Stimulated activated naive B cell treated with anti-CD40 and anti-IgM and Interleukin-4, amounts not matched to agents 10 μg/mL and 1 μg/mL and 100 μg/mL, for 72 hours (primary cell): ENCODE measurements around the gene CSNK1G1.
"Not testable (repeated sequence)": the region's sequence is repeated elsewhere in the genome, so short reads cannot be mapped to it uniquely, and the experiment has no call there.

Experiments
- ATAC-seq, 2 donors: fragments of 150-1000 bp; cut with Tn5 transposase; replicated peaks; 2 replicates each; pipeline ENCODE4 v1.10.0; 2021; ENCODE audit warnings: moderate library complexity in 1 of 2
- DNase-seq: peaks from one replicate; pipeline ENCODE4 v3.0.0; 2021
- H3K27ac Mint-ChIP-seq: one replicate; pipeline ENCODE4 v1.8.0; 2022; ENCODE audit warnings: mild to moderate bottlenecking, mixed read lengths
- H3K27me3 Mint-ChIP-seq, 2 donors: one replicate each; pipeline ENCODE4 v1.8.0; 2022; ENCODE audit warnings: mixed read lengths in 2 of 2
- H3K36me3 Mint-ChIP-seq, 2 donors: one replicate each; pipeline ENCODE4 v1.8.0; 2022; ENCODE audit warnings: mixed read lengths in 2 of 2, mild to moderate bottlenecking in 1 of 2
- H3K4me1 Mint-ChIP-seq, 2 donors: one replicate each; pipeline ENCODE4 v1.8.0; 2022; ENCODE audit warnings: mixed read lengths in 2 of 2, mild to moderate bottlenecking in 1 of 2
- H3K4me3 Mint-ChIP-seq, 2 donors: one replicate each; pipeline ENCODE4 v1.8.0; 2022; ENCODE audit warnings: mild to moderate bottlenecking in 2 of 2, mixed read lengths in 2 of 2, moderate library complexity in 1 of 2
- H3K9me3 Mint-ChIP-seq, 2 donors: one replicate each; pipeline ENCODE4 v1.8.0; 2022; ENCODE audit warnings: mixed read lengths in 2 of 2, mild to moderate bottlenecking in 1 of 2

Gene CSNK1G1

DNA sequence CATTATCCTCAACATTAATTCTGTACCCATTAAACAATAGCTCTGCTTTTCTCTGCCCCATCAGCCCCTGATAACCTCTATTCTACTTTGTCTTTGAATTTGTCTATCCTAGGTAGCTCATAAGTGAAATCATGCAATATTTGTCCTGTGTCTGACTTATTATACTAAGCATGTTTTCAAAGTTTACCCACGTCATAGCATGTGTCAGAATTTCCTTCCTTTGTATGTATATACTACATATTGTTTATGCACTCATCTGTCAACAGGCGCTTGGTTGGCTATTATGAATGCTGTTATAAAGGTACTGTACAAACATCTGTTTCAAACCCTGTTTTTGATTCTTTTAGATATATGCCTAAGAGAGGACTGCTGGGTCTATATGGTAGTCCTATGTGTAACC is 18.2 kb downstream of the CSNK1G1 start:
- H3K4me3 Mint-ChIP-seq: no peak overlapping the region
- no peaks in the 10 kb centered on the region for H3K9me3 Mint-ChIP-seq
- no peak for ATAC-seq
- H3K4me1 Mint-ChIP-seq: peaks cover 8 to 12% of the 10 kb centered on the region in 2 donors
- no peak overlapping the region for H3K27ac Mint-ChIP-seq
- no peaks in the 10 kb centered on the region for H3K27me3 Mint-ChIP-seq
- DNase-seq: no peak
- peaks cover 0 to 15% of the 10 kb centered on the region in 2 donors for H3K36me3 Mint-ChIP-seq

DNA sequence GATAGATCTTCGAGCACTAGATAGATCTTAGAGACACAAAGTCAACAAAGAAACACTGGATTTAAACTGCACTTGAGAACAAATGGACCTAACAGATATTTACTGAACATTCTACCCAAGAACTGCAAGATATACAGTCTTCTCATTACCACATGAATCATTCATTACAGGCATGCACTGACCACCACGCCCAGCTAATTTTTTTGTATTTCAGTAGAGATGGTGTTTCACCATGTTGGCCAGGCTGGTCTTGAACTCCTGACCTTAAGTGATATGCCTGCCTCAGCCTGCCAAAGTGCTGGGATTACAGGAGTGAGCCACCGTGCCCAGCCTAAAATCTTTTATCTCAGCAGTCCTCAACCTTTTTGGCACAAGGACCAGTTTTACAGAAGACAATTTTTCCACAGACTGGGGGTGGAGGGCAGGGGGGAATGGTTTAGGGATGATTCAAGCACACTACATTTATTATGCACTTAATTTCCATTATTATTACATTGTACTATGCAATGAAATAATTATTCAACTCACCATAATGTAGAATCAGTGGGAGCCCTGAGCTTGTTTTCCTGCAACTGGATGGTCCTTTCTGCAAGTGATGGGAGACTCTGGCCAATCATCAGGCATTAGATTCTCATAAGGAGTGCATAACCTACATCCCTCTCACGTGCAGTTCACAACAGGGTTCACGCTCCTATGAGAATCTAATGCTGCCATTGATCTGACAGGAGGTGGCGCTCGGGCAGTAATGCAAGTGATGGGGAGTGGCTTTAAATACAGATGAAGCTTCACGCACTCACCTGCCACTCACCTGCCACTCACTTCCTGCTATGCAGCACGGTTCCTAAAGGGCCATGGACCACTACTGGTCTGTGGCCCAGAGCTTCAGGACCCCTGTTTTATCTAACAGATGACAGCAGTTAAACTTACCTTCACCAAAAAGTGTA is 21.7 kb downstream of the CSNK1G1 start:
- no peak for ATAC-seq
- H3K4me3 Mint-ChIP-seq: no peak overlapping the region

DNA sequence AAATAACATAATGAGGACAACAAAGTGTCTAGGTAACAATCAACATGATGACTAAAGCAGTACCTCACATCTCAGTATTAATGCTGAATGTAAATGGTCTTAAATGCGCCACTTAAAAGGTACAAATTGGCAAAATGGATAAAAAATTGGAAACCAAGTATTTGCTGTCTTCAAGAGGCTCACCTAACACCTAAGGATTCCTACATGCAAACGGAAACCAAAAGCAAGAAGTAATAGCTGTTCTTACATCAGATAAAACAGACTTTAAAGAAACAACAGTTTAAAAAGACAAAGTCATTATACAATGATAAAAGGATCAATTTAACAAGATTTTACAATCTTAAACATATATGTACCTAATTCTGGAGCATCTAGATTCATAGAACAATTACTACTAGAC is 22.5 kb downstream of the CSNK1G1 start:
- H3K27me3 Mint-ChIP-seq: no peaks in the 10 kb centered on the region
- peaks cover 8 to 12% of the 10 kb centered on the region in 2 donors for H3K4me1 Mint-ChIP-seq
- no peak for ATAC-seq
- peaks cover 0 to 8% of the 10 kb centered on the region in 2 donors for H3K36me3 Mint-ChIP-seq
- no peak overlapping the region for H3K4me3 Mint-ChIP-seq
- no peak overlapping the region for H3K27ac Mint-ChIP-seq
- DNase-seq: no peak
- no peaks in the 10 kb centered on the region for H3K9me3 Mint-ChIP-seq

More for the DNA sequence above, 21.7 kb downstream of the CSNK1G1 start:
- Mint-ChIP-seq H3K4me1 (peaks cover 8 to 12% of the 10 kb centered on the region in 2 donors), H3K27me3 (no peaks in the 10 kb centered on the region), H3K9me3 (no peaks in the 10 kb centered on the region), H3K36me3 (peaks cover 0 to 12% of the 10 kb centered on the region in 2 donors), H3K27ac (peak overlapping the region; percentile 31)
- no peak for DNase-seq

DNA sequence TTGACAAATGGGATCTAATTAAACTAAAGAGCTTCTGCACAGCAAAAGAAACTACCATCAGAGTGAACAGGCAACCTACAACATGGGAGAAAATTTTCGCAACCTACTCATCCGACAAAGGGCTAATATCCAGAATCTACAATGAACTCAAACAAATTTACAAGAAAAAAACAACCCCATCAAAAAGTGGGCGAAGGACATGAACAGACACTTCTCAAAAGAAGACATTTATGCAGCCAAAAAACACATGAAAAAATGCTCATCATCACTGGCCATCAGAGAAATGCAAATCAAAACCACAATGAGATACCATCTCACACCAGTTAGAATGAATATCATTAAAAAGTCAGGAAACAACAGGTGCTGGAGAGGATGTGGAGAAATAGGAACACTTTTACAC is 24.3 kb downstream of the CSNK1G1 start:
- H3K36me3 Mint-ChIP-seq: not testable (repeated sequence)

DNA sequence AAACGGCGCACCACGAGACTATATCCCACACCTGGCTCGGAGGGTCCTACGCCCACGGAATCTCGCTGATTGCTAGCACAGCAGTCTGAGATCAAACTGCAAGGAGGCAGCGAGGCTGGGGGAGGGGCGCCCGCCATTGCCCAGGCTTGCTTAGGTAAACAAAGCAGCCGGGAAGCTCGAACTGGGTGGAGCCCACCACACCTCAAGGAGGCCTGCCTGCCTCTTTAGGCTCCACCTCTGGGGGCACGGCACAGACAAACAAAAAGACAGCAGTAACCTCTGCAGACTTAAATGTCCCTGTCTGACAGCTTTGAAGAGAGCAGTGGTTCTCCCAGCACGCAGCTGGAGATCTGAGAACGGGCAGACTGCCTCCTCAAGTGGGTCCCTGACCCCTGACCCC is 29.0 kb downstream of the CSNK1G1 start:
- not testable (repeated sequence) for DNase-seq, H3K9me3 Mint-ChIP-seq, H3K27me3 Mint-ChIP-seq, H3K27ac Mint-ChIP-seq, H3K36me3 Mint-ChIP-seq, ATAC-seq, H3K4me1 Mint-ChIP-seq, H3K4me3 Mint-ChIP-seq

More for the DNA sequence above, 24.3 kb downstream of the CSNK1G1 start:
- not testable (repeated sequence) for H3K9me3 Mint-ChIP-seq, H3K27ac Mint-ChIP-seq, DNase-seq, H3K27me3 Mint-ChIP-seq, H3K4me3 Mint-ChIP-seq, ATAC-seq
- H3K4me1 Mint-ChIP-seq: peaks cover 6 to 12% of the 10 kb centered on the region in 2 donors

DNA sequence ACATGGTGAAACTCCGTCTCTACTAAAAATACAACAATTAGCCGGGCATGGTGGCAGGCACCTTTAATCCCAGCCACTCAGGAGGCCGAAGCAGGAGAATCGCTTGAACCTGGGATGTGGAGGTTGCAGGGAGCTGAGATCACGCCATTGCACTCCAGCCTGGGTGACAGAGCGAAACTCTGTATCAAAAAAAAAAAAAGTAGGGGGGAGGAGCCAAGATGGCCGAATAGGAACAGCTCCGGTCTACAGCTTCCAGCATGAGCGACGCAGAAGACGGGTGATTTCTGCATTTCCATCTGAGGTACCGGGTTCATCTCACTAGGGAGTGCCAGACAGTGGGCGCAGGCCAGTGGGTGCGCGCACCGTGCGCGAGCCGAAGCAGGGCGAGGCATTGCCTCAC is 29.5 kb downstream of the CSNK1G1 start:
- H3K27ac Mint-ChIP-seq, DNase-seq, ATAC-seq, H3K4me1 Mint-ChIP-seq, H3K4me3 Mint-ChIP-seq, H3K36me3 Mint-ChIP-seq, H3K27me3 Mint-ChIP-seq, H3K9me3 Mint-ChIP-seq: not testable (repeated sequence)

DNA sequence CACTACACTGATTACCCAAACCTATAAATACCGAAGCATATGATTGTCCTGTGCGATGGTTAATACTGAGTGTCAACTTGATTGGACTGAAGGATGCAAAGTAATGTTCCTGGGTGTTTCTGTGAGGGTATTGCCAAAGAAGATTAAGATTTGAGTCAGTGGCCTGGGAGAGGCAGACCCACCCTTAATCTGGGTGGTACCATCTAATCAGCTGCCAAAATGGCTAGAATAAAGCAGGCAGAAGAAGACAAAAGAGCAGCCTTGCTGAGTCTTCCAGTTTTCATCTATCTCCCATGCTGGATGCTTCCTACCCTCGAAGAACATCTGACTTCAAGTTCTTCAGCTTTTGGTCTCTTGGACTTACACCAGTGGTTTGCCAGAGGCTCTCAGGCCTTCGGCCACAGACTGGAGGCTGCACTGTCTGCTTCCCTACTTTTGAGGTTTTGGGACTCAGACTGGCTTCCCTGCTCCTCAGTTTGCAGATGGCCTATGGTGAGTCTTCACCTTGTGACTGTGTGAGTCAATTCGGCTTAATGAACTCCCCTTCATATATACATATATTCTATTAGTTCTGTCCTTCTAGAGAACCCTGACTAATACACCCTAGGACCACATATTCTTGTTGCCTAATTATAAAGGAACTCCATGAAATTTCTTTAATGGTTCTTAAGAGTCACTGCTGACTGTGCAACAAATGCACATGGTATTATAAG is 31.7 kb downstream of the CSNK1G1 start:
- no peaks in the 10 kb centered on the region for H3K27me3 Mint-ChIP-seq
- H3K4me3 Mint-ChIP-seq: no peak overlapping the region
- H3K4me1 Mint-ChIP-seq: peaks cover 1 to 6% of the 10 kb centered on the region in 2 donors
- H3K36me3 Mint-ChIP-seq: no peaks in the 10 kb centered on the region
- no peaks in the 10 kb centered on the region for H3K9me3 Mint-ChIP-seq
- H3K27ac Mint-ChIP-seq: no peak overlapping the region
- DNase-seq (no peak), ATAC-seq (no peak)

DNA sequence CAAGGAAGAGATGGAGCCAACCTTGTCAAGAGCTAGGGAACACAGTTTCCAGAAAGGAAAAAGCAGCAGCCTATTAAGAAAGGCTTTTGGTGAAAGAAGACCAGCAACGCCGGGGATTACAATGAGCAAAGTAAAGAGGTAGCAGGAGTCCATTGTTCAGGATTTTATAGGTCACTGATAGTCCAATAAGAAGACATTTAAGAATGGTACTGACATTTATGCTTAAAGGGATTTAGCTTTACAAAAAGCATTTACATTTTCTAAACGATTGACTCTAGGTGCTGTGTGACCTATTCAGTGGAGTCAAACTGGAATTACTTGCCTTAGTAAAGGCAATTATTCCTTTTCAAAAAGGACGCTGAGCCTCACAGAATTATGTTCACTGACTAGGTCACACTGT is 40.8 kb downstream of the CSNK1G1 start:
- Mint-ChIP-seq H3K27me3 (no peaks in the 10 kb centered on the region), H3K36me3 (peaks cover 3 to 4% of the 10 kb centered on the region in 2 donors), H3K27ac (no peak overlapping the region), H3K4me3 (no peak overlapping the region), H3K9me3 (no peaks in the 10 kb centered on the region), H3K4me1 (peaks cover 6% of the 10 kb centered on the region in 2 donors)
- no peak for DNase-seq
- no peak for ATAC-seq

DNA sequence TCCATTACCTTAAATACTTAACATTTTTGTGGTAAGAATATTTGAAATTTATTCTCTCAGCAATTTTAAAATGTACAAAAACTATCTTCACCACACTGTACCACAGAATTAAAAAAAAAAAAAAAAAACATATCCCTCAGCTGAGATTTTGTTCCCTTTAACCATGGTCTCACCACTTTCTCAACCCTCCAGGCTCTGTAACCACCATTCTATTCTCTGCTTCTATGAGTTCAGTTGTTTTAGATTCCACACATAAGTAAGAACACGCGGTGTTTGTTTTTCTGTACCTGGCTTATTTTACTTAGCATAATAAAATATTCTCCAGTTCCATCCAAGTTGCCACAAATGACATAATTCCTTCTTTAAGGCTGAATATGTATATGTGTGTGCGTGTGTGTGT is 41.5 kb downstream of the CSNK1G1 start:
- H3K27ac Mint-ChIP-seq: no peak overlapping the region
- H3K9me3 Mint-ChIP-seq: no peaks in the 10 kb centered on the region
- no peak for ATAC-seq
- DNase-seq: no peak
- no peak overlapping the region for H3K4me3 Mint-ChIP-seq
- peaks cover 3 to 4% of the 10 kb centered on the region in 2 donors for H3K36me3 Mint-ChIP-seq
- H3K27me3 Mint-ChIP-seq: no peaks in the 10 kb centered on the region
- H3K4me1 Mint-ChIP-seq: peaks cover 6% of the 10 kb centered on the region in 2 donors

DNA sequence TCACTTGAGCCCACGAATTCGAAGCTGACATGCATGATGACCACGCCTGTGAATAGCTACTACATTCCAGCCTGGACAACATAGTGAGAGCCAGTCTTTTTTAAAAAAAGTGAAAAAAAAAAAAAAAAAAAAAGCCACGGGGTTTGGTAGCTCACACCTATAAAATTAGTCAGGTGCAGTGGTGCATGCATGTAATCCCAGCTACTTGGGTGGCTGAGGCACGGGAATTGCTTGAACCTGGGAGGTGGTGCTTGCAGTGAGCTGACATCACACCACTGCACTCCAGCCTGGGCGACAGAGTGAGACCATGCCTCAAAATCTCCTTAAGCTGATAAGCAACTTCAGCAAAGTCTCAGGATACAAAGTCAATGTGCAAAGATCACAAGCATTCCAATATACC is 44.4 kb downstream of the CSNK1G1 start:
- H3K27ac Mint-ChIP-seq: no peak overlapping the region
- DNase-seq (no peak), ATAC-seq (no peak)
- peaks cover 6 to 15% of the 10 kb centered on the region in 2 donors for H3K36me3 Mint-ChIP-seq
- no peaks in the 10 kb centered on the region for H3K9me3 Mint-ChIP-seq
- H3K4me1 Mint-ChIP-seq: peaks cover 6 to 7% of the 10 kb centered on the region in 2 donors
- H3K27me3 Mint-ChIP-seq: no peaks in the 10 kb centered on the region
- no peak overlapping the region for H3K4me3 Mint-ChIP-seq

DNA sequence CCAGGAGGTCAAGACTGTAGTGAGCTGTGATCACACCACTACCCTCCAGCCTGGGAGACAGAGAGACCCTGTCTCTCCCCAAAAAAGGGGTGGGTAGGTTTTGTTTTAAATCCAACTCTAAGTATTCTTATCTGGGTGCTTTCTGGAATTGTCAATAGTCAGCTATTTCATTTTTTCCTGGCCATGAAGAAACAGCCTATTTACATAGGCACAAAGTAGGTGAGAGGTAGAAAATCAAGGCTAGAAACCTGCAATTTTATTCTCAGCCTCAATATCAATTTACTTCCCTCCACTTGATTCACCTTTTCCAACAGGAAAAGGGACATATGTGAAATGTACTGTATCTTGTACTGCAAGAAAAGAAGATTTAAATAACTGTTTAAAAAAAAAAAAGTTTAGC is 45.9 kb downstream of the CSNK1G1 start:
- Mint-ChIP-seq H3K27me3 (no peaks in the 10 kb centered on the region), H3K4me1 (peaks cover 7 to 17% of the 10 kb centered on the region in 2 donors), H3K36me3 (peaks cover 9 to 15% of the 10 kb centered on the region in 2 donors), H3K9me3 (no peaks in the 10 kb centered on the region), H3K4me3 (no peak overlapping the region), H3K27ac (no peak overlapping the region)
- ATAC-seq (no peak), DNase-seq (no peak)

DNA sequence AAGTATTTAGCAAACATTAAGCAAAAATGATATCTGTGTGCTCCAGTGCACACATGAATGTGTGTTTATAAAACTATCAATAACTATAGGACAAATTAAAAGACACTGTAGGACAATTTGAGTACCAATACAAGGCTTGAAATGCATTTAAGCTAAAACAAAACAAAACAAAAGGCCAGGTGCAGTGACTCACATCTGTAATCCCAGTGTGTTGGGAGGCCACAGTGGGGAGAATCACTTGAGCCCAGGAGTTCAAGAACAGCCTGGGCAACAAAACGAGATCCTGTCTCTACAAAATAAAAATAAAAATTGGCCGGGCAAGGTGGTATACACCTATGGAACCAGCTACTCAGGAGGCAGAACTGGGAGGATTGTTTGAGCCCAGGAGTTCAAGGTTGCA is 50.7 kb downstream of the CSNK1G1 start:
- Mint-ChIP-seq H3K27me3 (no peaks in the 10 kb centered on the region), H3K4me1 (peaks cover 2 to 10% of the 10 kb centered on the region in 2 donors), H3K9me3 (no peaks in the 10 kb centered on the region), H3K4me3 (no peak overlapping the region), H3K36me3 (peaks cover 12 to 13% of the 10 kb centered on the region in 2 donors), H3K27ac (no peak overlapping the region)
- DNase-seq (no peak), ATAC-seq (no peak)

DNA sequence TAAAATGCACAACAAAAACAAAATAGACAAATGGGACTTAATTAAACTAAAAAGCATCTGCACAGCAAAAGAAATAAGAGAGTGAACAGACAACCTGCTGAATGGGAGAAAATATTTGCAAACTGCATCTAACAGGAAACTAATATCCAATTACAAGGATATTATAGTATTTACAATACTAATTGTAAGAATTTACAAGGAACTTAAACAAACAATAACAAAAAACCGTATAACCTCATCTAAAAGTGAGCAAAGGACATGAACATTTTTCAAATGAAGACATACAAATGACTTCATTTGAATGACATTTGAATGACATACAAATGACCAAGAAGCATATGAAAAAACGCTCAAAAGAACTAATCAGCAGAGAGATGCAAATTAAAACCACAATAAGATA is 66.4 kb downstream of the CSNK1G1 start:
- H3K9me3 Mint-ChIP-seq: no peaks in the 10 kb centered on the region
- no peak for DNase-seq
- H3K27ac Mint-ChIP-seq: no peak overlapping the region
- H3K27me3 Mint-ChIP-seq: no peaks in the 10 kb centered on the region
- H3K4me3 Mint-ChIP-seq: no peak overlapping the region
- peaks cover 7 to 25% of the 10 kb centered on the region in 2 donors for H3K4me1 Mint-ChIP-seq
- peaks cover 16 to 17% of the 10 kb centered on the region in 2 donors for H3K36me3 Mint-ChIP-seq
- ATAC-seq: no peak

DNA sequence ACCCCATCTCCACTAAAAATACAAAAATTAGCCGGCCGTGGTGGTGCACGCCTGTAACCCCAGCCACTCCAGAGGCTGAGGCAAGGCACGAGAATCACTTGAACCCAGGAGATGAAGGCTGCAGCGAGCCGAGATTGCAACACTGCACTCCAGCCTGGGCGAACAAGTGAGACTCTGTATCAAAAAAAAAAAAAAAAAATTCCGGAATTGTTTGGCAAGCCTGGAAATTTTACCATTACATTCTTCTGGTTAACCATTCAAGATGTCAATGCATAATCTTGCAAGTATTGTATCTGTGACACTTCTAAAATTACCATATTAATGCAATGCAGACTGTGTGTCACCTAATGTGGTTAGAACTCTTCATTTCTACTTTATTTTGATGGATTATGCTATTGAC is 67.0 kb downstream of the CSNK1G1 start:
- Mint-ChIP-seq H3K27me3 (no peaks in the 10 kb centered on the region), H3K27ac (no peak overlapping the region), H3K4me1 (peaks cover 7 to 27% of the 10 kb centered on the region in 2 donors), H3K4me3 (no peak overlapping the region), H3K36me3 (peaks cover 16 to 19% of the 10 kb centered on the region in 2 donors), H3K9me3 (no peaks in the 10 kb centered on the region)
- ATAC-seq: no peak
- no peak for DNase-seq

DNA sequence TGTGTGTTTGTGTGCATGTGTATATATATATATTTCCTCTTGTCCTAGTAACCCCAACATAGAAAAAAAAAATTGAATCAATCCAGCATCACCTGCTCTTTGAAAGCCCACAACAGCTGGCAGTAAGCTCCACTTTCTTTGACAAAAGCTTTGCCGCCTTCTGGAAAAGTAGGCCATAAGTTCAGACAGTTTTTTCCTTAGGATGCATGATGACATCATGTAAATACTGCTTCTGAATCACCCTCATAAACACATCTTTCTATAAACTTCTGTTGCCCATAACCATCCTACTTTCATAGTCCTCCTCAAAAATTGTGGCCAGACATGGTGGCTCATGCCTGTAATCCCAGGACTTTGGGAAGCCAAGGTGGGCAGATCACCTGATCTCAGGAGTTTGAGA is 67.4 kb downstream of the CSNK1G1 start:
- no peaks in the 10 kb centered on the region for H3K9me3 Mint-ChIP-seq
- ATAC-seq (no peak), DNase-seq (no peak)
- H3K36me3 Mint-ChIP-seq: peaks cover 16 to 22% of the 10 kb centered on the region in 2 donors
- H3K4me3 Mint-ChIP-seq: no peak overlapping the region
- H3K4me1 Mint-ChIP-seq: peaks cover 9 to 31% of the 10 kb centered on the region in 2 donors
- no peak overlapping the region for H3K27ac Mint-ChIP-seq
- no peaks in the 10 kb centered on the region for H3K27me3 Mint-ChIP-seq
